Measurements from ENCODE around the gene PPFIBP2. TPM values are rescaled to one million over a fixed set of nuclear protein-coding genes. Genes with fewer than 3 reads are reported as not detected.
"Not testable (repeated sequence)": the region's sequence is repeated elsewhere in the genome, so short reads cannot be mapped to it uniquely, and the experiment has no call there.

Gene PPFIBP2
- total and polyA plus RNA-seq, 12 donors = 11.4 to 36.5 (median 21.1) TPM

- no peaks in the 10 kb centered on the region for H3K27me3 ChIP-seq
- peaks cover 0 to 50% of the 10 kb centered on the region in 2 donors for H3K36me3 ChIP-seq (replicated peaks in 1 of 2)
- no peaks in the 10 kb centered on the region for H3K9me3 ChIP-seq (replicated peaks in 1 of 3)
- intact Hi-C loops (cut with DNase I) = loop anchor here in 1 of 2 donors (5.0 kb wide), 1 partner anchor 82 kb away; no protein-coding TSS in a partner anchor
- no peak for TF ChIP-seq CTCF (IDR thresholded peaks at IDR 0.05)
- no peak for TF ChIP-seq POLR2A (IDR thresholded peaks at IDR 0.05)
- WGBS, 4 donors = 83 to 93% (median 88%) methylated on average over 3 to 4 of the region's 4 CpGs
- H3K4me3 ChIP-seq = no peak overlapping the region
- H3K27ac ChIP-seq = no peak overlapping the region
- DNase-seq = peak in 1 of 7 donors; percentile 75
- peaks cover 0 to 8% of the 10 kb centered on the region in 2 donors for H3K4me1 ChIP-seq (replicated peaks in 1 of 2)
Measured at GRCh38 chr11:7654195-7654705, 140.5 kb downstream of the PPFIBP2 start.

DNA sequence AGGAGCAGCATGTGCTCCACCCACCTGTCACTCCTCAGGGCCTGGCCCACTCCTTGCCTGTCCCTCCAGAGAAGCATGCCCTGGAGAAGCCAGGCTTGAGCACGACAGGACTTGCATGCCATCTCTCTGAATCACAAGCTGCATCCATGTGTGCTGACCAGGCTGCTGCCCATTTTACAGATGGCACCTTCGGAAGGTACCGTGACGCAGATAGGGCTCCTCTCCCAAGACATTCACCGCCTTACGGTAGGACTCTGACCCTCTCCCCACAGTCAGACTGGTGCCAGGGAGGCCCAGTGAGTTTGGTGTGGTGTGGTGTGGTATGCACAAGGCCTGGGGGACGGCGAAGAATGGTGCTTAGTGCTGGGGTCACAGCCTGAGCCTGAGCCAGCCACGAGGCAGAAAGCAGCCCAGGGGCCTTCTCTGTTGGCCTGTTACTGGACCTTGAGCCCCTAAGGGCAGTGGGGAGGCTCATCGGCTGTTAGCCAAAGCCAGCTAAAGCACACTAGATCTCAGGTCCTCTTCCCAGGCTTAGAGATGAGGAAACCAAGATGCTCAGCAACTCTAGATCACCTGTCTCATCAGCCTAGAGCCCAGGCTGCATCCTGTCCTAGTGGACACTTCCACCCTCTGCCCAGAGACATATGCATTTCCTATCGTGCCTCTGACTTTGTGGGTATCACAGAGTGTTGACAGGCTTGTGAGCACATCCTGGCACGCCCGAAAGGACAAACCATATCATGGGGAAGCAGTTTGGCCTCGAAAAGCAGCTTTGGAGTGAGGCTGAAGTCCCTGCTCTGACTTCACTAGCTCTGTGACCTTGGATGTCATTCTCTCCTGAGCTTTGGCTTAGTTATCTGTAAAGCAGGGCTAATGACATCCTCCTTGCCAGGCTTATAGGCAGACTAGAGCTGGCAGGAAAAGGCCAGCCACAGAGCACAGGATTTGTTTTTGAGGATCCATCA lies 141.7 kb downstream of the PPFIBP2 start:
- Histone ChIP-seq H3K27me3 (no peaks in the 10 kb centered on the region), H3K4me3 (no peak overlapping the region), H3K9me3 (replicated peaks in 1 of 3) (no peaks in the 10 kb centered on the region), H3K36me3 (replicated peaks in 1 of 2) (peaks cover 0 to 37% of the 10 kb centered on the region in 2 donors), H3K4me1 (replicated peaks in 1 of 2) (peaks cover 0 to 8% of the 10 kb centered on the region in 2 donors), H3K27ac (peak overlapping the region in 3 of 5 donors; percentile 7 to 71 (median 13))
- intact Hi-C loops (cut with DNase I) = no loop called here
- no peak for TF ChIP-seq POLR2A (IDR thresholded peaks at IDR 0.05)
- no peak for TF ChIP-seq CTCF (IDR thresholded peaks at IDR 0.05)
- DNase-seq = peak in 5 of 7 donors; percentile 42 to 67 (median 52)
- 68 to 75% (median 72%) methylated on average over 7 to 14 of the region's 14 CpGs for WGBS, 4 donors

GRCh38 chr11:7656704-7657103 lies 142.9 kb downstream of the PPFIBP2 start:
- Histone ChIP-seq H3K27ac (peak overlapping the region in 1 of 5 donors; percentile 13), H3K9me3 (replicated peaks in 1 of 3) (no peaks in the 10 kb centered on the region), H3K4me1 (replicated peaks in 1 of 2) (peaks cover 0 to 8% of the 10 kb centered on the region in 2 donors), H3K36me3 (replicated peaks in 1 of 2) (peaks cover 0 to 33% of the 10 kb centered on the region in 2 donors), H3K27me3 (no peaks in the 10 kb centered on the region), H3K4me3 (no peak overlapping the region)
- DNase-seq = no peak
- 89 to 100% (median 91%) methylated on average over 5 to 11 of the region's 11 CpGs for WGBS, 4 donors
- TF ChIP-seq POLR2A (IDR thresholded peaks at IDR 0.05) = no peak
- TF ChIP-seq CTCF (IDR thresholded peaks at IDR 0.05) = no peak
- intact Hi-C loops (cut with DNase I) = no loop called here

- Histone ChIP-seq H3K4me3 (no peak overlapping the region), H3K4me1 (replicated peaks in 1 of 2) (peaks cover 0 to 8% of the 10 kb centered on the region in 2 donors), H3K27ac (peak overlapping the region in 1 of 5 donors; percentile 13), H3K36me3 (replicated peaks in 1 of 2) (peaks cover 0 to 26% of the 10 kb centered on the region in 2 donors), H3K27me3 (no peaks in the 10 kb centered on the region), H3K9me3 (replicated peaks in 1 of 3) (no peaks in the 10 kb centered on the region)
- peak; percentile 45 to 81 (median 69) for DNase-seq
- TF ChIP-seq POLR2A (IDR thresholded peaks at IDR 0.05) = no peak
- TF ChIP-seq CTCF (IDR thresholded peaks at IDR 0.05) = peak; percentile 18 to 75 (median 54)
- WGBS, 4 donors = 55 to 59% (median 58%) methylated on average over 10 to 15 of the region's 15 CpGs
- intact Hi-C loops (cut with DNase I) = no loop called here
Measured at GRCh38 chr11:7657306-7658025, 143.7 kb downstream of the PPFIBP2 start.

DNA sequence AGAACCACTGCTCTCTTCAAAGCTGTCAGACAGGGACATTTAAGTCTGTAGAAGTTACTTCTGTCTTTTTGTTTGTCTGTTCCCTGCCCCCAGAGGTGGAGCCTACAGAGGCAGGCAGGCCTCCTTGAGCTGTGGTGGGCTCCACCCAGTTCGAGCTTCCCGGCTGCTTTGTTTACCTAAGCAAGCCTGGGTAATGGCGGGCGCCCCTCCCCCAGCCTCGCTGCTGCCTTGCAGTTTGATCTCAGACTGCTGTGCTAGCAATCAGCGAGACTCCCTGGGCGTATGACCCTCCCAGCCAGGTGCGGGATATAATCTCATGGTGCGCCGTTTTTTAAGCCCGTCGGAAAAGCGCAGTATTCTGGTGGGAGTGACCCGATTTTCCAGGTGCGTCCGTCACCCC lies 149.7 kb downstream of the PPFIBP2 start:
- 76 to 88% (median 83%) methylated on average over 9 to 16 of the region's 16 CpGs for WGBS, 4 donors

More for the DNA sequence above, 149.7 kb downstream of the PPFIBP2 start:
- not testable (repeated sequence) for H3K4me1 ChIP-seq (replicated peaks in 1 of 2); H3K4me3 ChIP-seq; H3K36me3 ChIP-seq (replicated peaks in 1 of 2); H3K27me3 ChIP-seq; DNase-seq; H3K27ac ChIP-seq; H3K9me3 ChIP-seq (replicated peaks in 1 of 3)
- intact Hi-C loops (cut with DNase I) = loop anchor here in 1 of 2 donors (10.0 kb wide), 1 partner anchor 149 kb away; the partner anchor contains the start of gene PPFIBP2

Measured in adrenal gland (tissue), 12 donors.